Neural cell (in vitro differentiated cells): Measurements from ENCODE around the gene TAS1R2.

Experiments
- EP300 ChIP-seq: fragments of 450-650 bp; conservative IDR thresholded peaks from 2 replicates; pipeline ENCODE4 v1.6.1; 2014; ENCODE audit warnings: antibody characterized with exemption, mild to moderate bottlenecking, moderate library complexity; ENCODE audit not compliant: poor library complexity, severe bottlenecking
- MXI1 ChIP-seq: fragments of 450-650 bp; conservative IDR thresholded peaks from 2 replicates; pipeline ENCODE4 v1.6.1; 2014; ENCODE audit warnings: antibody characterized with exemption, mild to moderate bottlenecking; ENCODE audit not compliant: poor library complexity, severe bottlenecking
- POLR2AphosphoS5 ChIP-seq: IDR thresholded peaks from 2 replicates; pipeline ENCODE4 v1.6.1; 2012
- RAD21 ChIP-seq: fragments of 450-650 bp; conservative IDR thresholded peaks from 2 replicates; pipeline ENCODE4 v1.6.1; 2014; ENCODE audit warnings: antibody characterized with exemption, mild to moderate bottlenecking, moderate library complexity
- SMC3 ChIP-seq: fragments of 450-650 bp; conservative IDR thresholded peaks from 2 replicates; pipeline ENCODE4 v1.6.1; 2014; ENCODE audit warnings: antibody characterized with exemption, mild to moderate bottlenecking, moderate library complexity; ENCODE audit not compliant: poor library complexity
- TAF1 ChIP-seq: IDR thresholded peaks from 2 replicates; pipeline ENCODE4 v1.6.1; 2012; ENCODE audit warnings: low read depth
- TF ChIP-seq, protein P1 (sequence below): fragments of 450-650 bp; IDR thresholded peaks from 2 replicates; pipeline ENCODE4 v1.5.1; 2014; ENCODE audit warnings: antibody characterized with exemption, mild to moderate bottlenecking, moderate library complexity; ENCODE audit not compliant: poor library complexity, severe bottlenecking

DNA sequence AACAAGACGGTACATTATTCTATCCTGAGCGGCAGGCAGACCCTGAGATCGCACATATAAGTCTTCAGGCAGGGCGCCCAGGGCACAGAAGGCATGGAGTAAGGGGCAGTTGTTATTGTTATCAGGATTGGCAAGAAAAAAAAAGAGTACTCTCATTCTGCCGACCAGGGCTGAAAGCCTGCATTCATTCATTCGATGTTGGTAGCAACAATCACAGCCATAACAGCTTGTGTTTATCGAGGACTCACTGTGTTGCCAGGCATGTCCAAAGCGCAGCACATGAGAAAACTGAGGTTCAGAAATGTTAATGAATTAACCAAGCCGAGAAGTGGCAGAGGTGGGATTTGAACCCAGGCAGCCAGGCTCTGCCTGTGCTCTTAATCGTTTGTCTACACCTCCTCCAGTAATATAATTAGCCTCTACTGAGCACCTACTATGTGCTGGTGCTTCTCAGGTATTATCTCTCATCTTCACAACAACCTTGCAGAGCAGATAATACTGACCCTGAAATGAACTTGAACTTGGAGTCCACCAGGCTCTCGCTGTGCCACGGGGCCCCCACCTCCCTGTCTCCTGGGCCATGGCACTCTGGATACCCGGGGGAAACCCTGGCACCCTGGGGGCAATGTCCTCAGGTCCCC lies 56.2 kb downstream of the TAS1R2 start:
- TF ChIP-seq, protein P1, sequence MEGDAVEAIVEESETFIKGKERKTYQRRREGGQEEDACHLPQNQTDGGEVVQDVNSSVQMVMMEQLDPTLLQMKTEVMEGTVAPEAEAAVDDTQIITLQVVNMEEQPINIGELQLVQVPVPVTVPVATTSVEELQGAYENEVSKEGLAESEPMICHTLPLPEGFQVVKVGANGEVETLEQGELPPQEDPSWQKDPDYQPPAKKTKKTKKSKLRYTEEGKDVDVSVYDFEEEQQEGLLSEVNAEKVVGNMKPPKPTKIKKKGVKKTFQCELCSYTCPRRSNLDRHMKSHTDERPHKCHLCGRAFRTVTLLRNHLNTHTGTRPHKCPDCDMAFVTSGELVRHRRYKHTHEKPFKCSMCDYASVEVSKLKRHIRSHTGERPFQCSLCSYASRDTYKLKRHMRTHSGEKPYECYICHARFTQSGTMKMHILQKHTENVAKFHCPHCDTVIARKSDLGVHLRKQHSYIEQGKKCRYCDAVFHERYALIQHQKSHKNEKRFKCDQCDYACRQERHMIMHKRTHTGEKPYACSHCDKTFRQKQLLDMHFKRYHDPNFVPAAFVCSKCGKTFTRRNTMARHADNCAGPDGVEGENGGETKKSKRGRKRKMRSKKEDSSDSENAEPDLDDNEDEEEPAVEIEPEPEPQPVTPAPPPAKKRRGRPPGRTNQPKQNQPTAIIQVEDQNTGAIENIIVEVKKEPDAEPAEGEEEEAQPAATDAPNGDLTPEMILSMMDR, result no peak
- TF ChIP-seq SMC3 (no peak), RAD21 (no peak), EP300 (no peak), POLR2AphosphoS5 (no peak), MXI1 (no peak), TAF1 (no peak)
